Cardiac septum (tissue), 1 donor: Measurements from ENCODE around the gene MPRIP. TPM values are rescaled to one million over a fixed set of nuclear protein-coding genes. Genes with fewer than 3 reads are reported as not detected.
"Not testable (repeated sequence)": the region's sequence is repeated elsewhere in the genome, so short reads cannot be mapped to it uniquely, and the experiment has no call there.

ENCODE experiments used
- DNase-seq: peaks from one replicate; pipeline ENCODE4 v3.0.0-alpha.2; 2020; ENCODE audit warnings: low spot score
- intact Hi-C: fragments of 100-400 bp; cut with DNase I; formaldehyde crosslinking; loops from one replicate; pipeline ENCODE4 v1.14.0; 2022
- total RNA-seq: library from RNA; stranded (reverse); fragmentation: NEBNext Ultra II Directional; extraction: Animal tissue kit (Norgen Biotek cat#: 25700); gene quantifications from one replicate; pipeline ENCODE4 v1.2.1, GENCODE V29; 2021
- donor health status: DM: no; HTN: no; CAD: no.

MPRIP gene
- total RNA-seq, 1 donor from 2014 or later = 554 TPM

DNA sequence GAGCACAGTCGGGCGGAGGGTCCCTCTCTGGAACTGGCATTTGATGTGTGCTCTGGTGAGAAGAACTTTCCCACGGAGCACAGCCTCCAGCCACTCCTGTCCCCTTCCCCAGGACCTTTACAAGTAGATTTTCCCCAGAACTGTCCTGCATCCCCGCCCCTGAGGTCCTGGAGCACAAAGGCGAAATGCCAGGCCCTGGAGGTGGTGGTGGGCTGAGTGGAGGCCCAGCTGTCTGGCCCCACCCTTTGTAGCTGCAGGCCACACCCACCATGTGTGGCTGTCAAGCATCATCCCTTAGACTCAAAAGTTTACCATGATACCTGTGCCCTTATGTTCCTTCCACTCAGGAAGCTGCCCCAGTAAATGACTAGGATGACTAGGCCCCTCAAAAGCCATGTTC lies 126.1 kb downstream of the MPRIP start:
- intact Hi-C loops = no loop called here
- DNase-seq = no peak

DNA sequence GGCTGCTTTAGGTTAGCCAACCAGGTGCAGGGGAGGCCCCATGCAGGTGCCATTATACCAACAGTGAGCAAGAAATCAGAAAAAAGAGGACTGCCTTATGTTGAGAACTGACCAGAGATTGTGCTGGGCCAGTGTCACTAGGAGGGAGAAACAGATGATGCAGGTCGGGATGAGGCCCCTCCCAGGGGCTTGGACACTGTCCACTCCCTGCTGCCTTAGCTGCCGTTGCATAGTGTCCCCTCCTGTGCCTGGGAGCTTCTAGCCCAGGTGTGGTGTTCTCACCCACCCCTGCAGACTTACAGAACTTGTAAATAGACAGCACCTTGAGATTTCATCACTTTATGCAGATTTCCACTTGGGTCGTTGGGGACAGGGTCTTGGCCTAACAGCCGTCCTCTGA lies 127.1 kb downstream of the MPRIP start:
- intact Hi-C loops = no loop called here
- no peak for DNase-seq

DNA sequence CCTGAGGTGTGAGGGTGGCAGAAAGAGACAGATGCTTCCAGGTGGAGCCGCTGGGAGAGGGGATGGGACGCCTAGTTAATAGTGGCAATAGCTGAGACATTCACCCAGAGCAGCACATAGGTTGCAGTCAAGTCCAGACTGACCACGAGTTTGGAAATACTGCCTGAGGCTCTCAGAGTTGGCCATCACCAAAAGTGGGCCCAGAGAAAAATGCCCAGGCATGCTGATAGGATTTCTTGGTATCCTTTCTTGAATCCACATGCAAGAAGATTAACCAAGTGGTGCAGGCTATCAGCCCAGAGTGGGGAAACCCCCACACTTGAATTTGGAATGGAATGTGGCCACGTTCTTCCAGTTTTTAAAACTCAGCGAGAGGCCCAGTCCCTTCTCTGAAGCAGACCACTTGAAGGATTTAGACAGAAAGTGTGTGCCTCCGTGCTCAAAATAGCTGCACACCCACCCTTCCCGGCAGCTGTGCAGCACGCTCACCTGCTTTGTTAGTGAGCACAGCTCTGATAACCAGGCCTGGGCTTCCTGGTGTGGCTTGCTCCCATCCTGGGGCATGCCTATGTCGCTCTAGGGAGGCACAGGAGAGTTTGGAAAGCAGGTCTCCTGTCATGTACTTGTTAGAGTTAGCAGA lies 128.2 kb downstream of the MPRIP start:
- intact Hi-C loops = no loop called here
- DNase-seq = no peak

DNA sequence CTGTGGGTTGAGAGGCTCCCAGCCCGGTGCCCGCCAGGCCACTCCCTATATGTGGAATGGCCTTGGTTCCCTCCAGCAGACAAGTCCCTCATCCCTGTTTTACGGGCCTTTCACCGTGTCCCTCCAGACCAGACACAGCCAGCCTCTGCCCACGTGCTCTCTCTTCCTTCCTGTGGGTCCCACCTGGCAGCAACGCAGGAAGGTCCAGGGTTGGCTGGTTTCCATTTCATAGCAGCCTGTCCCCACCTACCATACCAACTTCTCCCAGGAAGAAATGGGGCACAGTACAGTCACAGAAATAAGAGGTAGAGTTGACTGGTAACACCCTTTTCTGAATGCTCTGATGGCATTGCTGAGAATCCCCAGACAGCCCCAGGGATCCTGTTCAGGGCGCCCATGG lies 128.9 kb downstream of the MPRIP start:
- intact Hi-C loops = no loop called here
- DNase-seq = no peak

DNA sequence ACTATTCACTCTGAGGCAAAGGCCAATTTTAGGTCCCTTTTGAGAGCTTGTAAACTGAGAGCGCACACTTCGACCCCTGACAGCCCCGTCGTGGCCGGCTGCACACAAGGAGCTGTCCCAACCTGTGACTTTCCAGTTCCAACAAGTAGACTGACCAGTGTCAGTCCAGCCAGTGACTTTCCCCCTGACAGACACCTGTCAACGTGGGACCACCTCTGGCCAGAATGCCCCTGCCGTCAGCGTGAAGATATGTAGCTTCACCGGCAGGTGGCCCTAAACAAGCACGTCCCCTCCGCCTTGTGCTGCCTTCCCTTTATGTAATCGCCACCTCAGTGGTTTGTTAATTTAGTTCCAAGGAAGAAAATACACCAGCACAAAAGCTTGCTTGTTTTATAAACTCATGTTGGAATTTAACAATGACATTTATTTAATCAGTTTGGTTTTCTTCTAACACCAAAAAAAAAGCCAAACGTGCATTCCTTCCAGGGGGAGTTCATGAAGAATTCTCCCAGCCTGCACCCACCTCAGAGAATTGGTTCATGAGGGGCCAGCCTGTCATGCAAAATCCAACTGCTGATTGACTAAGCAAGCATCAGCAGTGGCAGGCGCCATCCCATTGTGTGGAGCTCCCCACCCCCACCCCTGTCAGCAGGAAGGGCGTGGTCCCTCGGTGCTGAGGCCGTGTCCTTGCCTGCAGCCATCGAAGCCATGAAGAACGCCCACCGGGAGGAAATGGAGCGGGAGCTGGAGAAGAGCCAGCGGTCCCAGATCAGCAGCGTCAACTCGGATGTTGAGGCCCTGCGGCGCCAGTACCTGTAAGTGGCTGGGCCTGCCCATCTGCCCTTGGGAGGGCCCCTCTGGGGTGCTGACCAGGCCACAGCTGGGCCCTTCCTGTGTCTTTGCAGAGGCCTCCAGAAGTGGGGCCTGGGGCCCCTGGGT lies 130.0 kb downstream of the MPRIP start:
- DNase-seq = peak; percentile 85
- intact Hi-C loops = no loop called here

DNA sequence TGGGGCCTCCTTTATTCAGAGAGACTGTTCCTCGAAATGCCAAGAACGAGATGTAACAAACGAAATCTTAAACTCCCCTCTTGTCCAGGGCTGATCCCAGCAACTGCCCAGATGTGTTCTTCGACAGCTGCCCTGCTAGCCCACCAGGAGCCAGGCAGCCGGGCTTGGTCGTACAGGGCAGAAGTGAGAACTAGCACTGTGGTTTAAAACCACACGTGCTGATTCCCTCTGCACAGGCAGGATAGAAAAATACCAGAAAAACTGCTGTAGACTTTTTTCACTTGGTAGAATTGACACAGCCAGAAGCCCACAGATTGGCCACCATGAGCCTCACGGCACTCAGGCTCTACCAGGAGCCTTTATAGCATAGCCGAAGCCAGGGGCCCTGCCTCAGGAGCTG lies 130.7 kb downstream of the MPRIP start:
- no peak for DNase-seq
- intact Hi-C loops = no loop called here

- DNase-seq = no peak
- intact Hi-C loops = no loop called here
Measured at GRCh38 chr17:17173921-17174320, 131.7 kb downstream of the MPRIP start.

GRCh38 chr17:17175340-17175739 lies 133.1 kb downstream of the MPRIP start:
- no peak for DNase-seq
- intact Hi-C loops = no loop called here

GRCh38 chr17:17175917-17176316 lies 133.7 kb downstream of the MPRIP start:
- no peak for DNase-seq
- intact Hi-C loops = no loop called here

- DNase-seq = no peak
- intact Hi-C loops = no loop called here
Measured at GRCh38 chr17:17176341-17176740, 134.1 kb downstream of the MPRIP start.

GRCh38 chr17:17177176-17177575 lies 134.9 kb downstream of the MPRIP start:
- DNase-seq = no peak
- intact Hi-C loops = no loop called here

GRCh38 chr17:17179371-17179827 lies 137.1 kb downstream of the MPRIP start:
- DNase-seq = no peak
- intact Hi-C loops = no loop called here

DNA sequence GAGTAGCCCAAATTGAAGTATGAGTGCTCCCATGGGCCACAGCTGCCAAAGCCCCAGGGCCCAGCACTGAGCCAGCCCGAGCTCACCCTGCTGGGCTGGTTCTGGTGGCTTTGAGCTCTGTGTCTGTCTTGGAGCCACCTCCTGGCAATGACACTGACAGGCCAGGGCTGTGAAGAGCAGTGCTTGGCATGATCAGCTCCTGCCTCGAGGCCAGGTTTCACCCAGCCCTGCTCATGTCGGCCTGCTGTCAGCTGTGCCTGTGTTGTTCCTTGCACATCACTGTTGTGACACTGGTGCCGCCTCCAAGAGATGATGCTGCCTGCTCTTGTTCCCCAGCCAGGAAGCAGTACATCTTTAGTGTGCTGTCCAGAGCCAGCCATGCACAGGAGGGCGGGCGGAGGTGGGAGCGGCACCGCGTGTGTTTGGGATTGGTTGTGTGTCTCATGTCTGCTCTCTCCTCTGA lies 137.9 kb downstream of the MPRIP start:
- no peak for DNase-seq
- intact Hi-C loops = no loop called here

DNA sequence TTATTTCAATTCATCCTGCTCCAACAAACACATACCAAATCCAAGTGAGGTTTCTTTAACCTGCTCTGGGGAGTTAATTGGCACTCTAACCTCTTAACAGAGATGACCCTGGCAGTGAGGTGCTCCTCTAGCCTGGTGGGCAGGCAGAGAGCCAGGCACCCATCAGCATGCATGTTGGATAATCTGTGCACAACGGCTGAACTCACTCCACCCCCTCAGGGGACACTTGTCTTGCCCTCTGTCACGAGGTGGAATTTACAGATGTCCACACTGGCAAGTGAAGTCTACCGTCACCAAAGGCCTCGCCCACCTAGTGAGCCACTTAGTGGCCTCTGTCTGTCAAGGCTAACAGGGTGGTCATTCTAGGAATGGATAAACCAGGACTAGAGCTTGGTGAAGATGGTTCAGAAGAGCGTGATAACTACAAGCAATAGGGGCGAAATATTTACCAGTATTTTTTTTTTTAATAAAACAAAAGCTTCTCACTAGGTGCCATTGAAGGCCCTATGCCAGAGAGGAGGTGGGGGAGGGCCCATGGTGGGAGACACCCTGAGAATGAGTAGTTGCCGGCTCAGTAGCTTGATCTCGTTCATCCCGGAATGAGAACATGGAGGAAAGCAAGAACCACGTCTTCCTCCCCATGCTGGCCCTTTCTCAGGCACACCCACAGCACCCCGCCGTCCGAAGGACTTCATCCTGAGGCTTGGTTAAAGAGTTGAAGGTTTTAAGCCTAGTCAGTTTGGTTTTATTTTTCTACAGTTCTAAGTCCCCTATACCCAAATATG lies 138.7 kb downstream of the MPRIP start:
- intact Hi-C loops = no loop called here
- DNase-seq = no peak

DNA sequence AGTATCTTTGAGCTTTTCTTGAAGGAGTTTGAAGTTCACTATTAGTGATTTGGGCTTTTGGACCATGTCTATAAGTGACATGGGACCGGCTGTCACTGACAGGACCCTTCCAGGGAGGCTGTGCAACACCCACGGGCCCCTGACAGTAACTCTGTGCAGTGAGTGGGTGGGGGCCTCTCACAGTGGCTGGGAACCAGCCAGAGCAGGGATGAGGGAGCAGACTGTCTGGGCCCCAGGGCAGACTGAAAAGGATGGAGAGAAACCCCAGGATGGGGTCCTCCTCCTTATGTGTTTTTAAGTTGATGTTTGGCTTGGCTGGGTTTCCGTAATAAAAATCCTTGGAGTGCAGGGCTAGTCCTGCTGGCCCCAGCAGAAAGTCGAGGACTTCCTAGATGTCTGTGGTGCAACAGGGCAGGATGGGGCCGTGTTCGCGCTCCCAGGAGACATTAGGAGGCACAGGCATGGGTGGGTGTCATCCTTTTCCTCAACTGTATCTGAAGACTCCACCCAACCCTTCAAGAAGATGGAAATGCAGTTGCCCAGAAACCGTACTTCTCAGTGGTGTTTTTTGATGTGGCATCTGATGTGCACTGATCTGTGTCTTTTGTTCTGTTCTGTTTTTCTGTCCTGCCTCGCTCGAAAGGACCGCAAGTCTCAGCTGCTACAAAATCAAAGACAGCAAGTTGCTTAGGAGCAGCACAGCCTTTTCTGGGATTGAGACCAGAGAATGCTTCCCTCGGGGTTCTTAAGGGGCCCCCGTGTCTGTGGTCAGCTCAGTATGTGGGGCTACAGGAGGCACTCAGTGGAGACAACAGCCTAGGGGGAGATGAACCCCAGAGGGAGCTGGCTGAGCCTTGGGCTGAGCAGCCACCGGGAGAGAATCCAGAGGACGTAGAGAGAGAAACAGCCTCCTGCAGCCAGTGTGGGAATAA lies 139.7 kb downstream of the MPRIP start:
- DNase-seq = no peak
- intact Hi-C loops = no loop called here

DNA sequence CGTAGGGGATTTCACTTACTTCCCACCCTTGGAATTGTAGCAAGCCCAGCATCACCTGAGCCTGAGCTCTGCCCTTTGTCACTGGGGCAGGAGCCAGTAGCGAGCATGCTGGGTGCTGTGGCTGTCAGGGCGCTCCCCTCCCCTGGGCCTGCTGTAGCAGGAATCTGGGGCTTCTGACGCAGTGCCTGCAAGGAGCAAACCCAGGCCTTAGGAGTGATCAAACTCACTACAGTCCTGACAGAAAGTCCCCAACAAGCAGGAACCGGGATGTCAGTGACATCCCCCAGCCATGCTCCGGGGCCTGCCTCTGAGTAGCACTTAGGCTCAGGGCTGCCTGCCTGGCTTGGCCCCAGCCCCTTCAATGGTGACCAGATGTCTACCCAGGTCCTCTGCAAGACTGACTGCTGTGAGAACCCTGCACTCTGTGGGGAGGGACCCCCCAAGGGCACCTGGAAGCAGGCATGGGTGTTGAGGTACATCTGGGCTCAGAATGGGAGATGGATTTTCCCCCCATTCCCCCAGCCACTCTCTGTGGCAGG lies 140.4 kb downstream of the MPRIP start:
- intact Hi-C loops = no loop called here
- no peak for DNase-seq

GRCh38 chr17:17183744-17184143 lies 141.5 kb downstream of the MPRIP start:
- intact Hi-C loops = no loop called here
- no peak for DNase-seq

DNA sequence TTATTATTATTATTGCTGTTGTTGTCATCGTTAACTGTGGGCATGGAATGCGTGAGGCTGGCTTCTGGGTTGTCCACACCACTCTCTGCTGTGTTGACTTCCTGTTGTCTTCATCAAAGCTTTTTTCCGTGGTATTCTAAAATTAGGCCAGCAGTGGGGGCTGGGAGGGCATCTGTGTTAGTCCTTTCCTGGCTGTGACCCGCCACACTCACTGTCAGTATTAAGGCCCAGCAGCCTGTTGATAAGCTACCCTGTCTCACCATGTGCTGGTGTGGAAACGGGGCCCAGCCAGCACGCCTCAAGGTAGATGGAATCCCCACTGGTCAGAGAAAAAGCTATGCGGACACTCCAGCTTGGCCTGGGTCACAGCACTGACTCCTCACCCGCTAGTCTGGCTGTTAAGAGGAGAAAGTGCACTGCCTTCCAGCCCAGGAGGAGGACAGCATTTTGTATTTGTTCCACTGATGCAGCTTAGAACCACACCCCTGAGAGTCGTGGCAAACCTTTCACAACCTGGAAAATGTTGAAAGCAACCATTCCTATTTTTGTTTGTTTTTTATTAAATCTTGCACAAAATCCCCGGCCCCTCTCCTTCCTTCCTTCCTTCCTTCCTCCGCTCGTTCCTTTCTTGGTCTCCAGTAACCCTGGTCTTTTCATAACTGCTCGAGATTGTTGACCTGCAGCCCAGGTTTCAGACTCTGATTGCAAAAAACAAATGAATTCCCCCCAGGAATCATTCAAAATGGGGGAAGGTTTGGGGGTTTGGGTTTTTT lies 142.9 kb downstream of the MPRIP start:
- DNase-seq, intact Hi-C loops: not testable (repeated sequence)
